Right atrium auricular region (tissue), 2 donors: Measurements from ENCODE around the gene IL5RA. TPM values are rescaled to one million over a fixed set of nuclear protein-coding genes. Genes with fewer than 3 reads are reported as not detected.
A peak's percentile ranks its signal among the peaks of the same experiment; 100 is the strongest.

ENCODE experiments used
- DNase-seq: peaks from one replicate; pipeline ENCODE4 v3.0.0-alpha.2; 2019; ENCODE audit warnings: low spot score
- H3K27ac ChIP-seq, 2 donors: fragments of 200-600 bp; sonication (generic); 1 replicate in 1 of 2; 2 replicates in 1 of 2; pipeline ENCODE4 v1.5.1; 2016 to 2019
- H3K27me3 ChIP-seq, 2 donors: fragments of 200-600 bp; sonication (generic); one replicate each; pipeline versions ENCODE4 v1.5.1 to v1.6.0; 2017 to 2019
- H3K36me3 ChIP-seq: fragments of 200-600 bp; sonication (generic); one replicate; pipeline ENCODE4 v1.5.1; 2016
- H3K4me1 ChIP-seq, 2 donors: fragments of 200-600 bp; sonication (generic); one replicate each; pipeline versions ENCODE4 v1.5.1 to v1.6.0; 2017 to 2019
- H3K4me3 ChIP-seq, 2 donors: fragments of 200-600 bp; sonication (generic); 1 replicate in 1 of 2; 2 replicates in 1 of 2; pipeline ENCODE4 v1.5.1; 2017 to 2019; ENCODE audit warnings: mild to moderate bottlenecking in 1 of 2, moderate library complexity in 1 of 2
- H3K9me3 ChIP-seq, 2 donors: fragments of 200-600 bp; sonication (generic); one replicate each; pipeline ENCODE4 v1.5.1; 2019
- CTCF ChIP-seq, 2 donors: fragments of 200-600 bp; sonication (generic); IDR thresholded peaks; one replicate each; pipeline ENCODE4 v1.5.1; 2019; ENCODE audit warnings: antibody characterized with exemption in 2 of 2
- total RNA-seq, 2 donors: library from RNA; depleted of rRNA; stranded (reverse); fragments of >200 nt; gene quantifications; one replicate each; pipeline ENCODE4 v1.1.0, GENCODE V29; 2016

Gene IL5RA
- total RNA-seq = 1 to 10 TPM in 1 of 2 donors, under 1 TPM in 1; 0.51 to 2.6 TPM

- Histone ChIP-seq H3K27me3 (no peaks in the 10 kb centered on the region), H3K36me3 (no peaks in the 10 kb centered on the region), H3K27ac (peak within 1 kb of the TSS; percentile 32 to 55), H3K9me3 (no peaks in the 10 kb centered on the region), H3K4me1 (peaks cover 0 to 8% of the 10 kb centered on the region in 2 donors), H3K4me3 (peak within 1 kb of the TSS; percentile 28 to 37)
- DNase-seq = no peak
- TF ChIP-seq CTCF (IDR thresholded peaks at IDR 0.05) = no peak
Observed at GRCh38 chr3:3110299-3110630, at the start of gene IL5RA. Gene IL5RA, minus strand, starts transcription at chr3:3110374. Its CDS starts 5,390 bp downstream, at chr3:3104984.

- no peak for DNase-seq
- no peak for TF ChIP-seq CTCF (IDR thresholded peaks at IDR 0.05)
- peaks cover 72% of the 10 kb centered on the region for H3K36me3 ChIP-seq
- H3K4me1 ChIP-seq = peaks cover 0 to 5% of the 10 kb centered on the region in 2 donors
- H3K9me3 ChIP-seq = no peaks in the 10 kb centered on the region
- H3K4me3 ChIP-seq = no peak overlapping the region
- H3K27ac ChIP-seq = no peak overlapping the region
- no peaks in the 10 kb centered on the region for H3K27me3 ChIP-seq
Observed at GRCh38 chr3:3157484-3157883, 47.3 kb upstream of the IL5RA start.

- Histone ChIP-seq H3K27me3 (no peaks in the 10 kb centered on the region), H3K36me3 (peaks cover 81% of the 10 kb centered on the region), H3K9me3 (no peaks in the 10 kb centered on the region), H3K4me3 (no peak overlapping the region), H3K27ac (no peak overlapping the region), H3K4me1 (peaks cover 0 to 5% of the 10 kb centered on the region in 2 donors)
- no peak for TF ChIP-seq CTCF (IDR thresholded peaks at IDR 0.05)
- DNase-seq = no peak
Observed at GRCh38 chr3:3154879-3155610, 44.9 kb upstream of the IL5RA start.

- Histone ChIP-seq H3K9me3 (no peaks in the 10 kb centered on the region), H3K4me1 (peaks cover 0 to 5% of the 10 kb centered on the region in 2 donors), H3K27me3 (no peaks in the 10 kb centered on the region), H3K27ac (no peak overlapping the region), H3K4me3 (no peak overlapping the region), H3K36me3 (peaks cover 95% of the 10 kb centered on the region)
- no peak for DNase-seq
- TF ChIP-seq CTCF (IDR thresholded peaks at IDR 0.05) = no peak
Observed at GRCh38 chr3:3151513-3151912, 41.3 kb upstream of the IL5RA start.

GRCh38 chr3:3149560-3149959, 39.4 kb upstream of the IL5RA start:
- Histone ChIP-seq H3K9me3 (no peaks in the 10 kb centered on the region), H3K4me3 (no peak overlapping the region), H3K27ac (no peak overlapping the region), H3K4me1 (peaks cover 0 to 2% of the 10 kb centered on the region in 2 donors), H3K36me3 (peaks cover 93% of the 10 kb centered on the region), H3K27me3 (no peaks in the 10 kb centered on the region)
- DNase-seq = no peak
- no peak for TF ChIP-seq CTCF (IDR thresholded peaks at IDR 0.05)

- Histone ChIP-seq H3K4me3 (no peak overlapping the region), H3K27ac (no peak overlapping the region), H3K36me3 (peaks cover 78% of the 10 kb centered on the region), H3K9me3 (no peaks in the 10 kb centered on the region), H3K27me3 (no peaks in the 10 kb centered on the region), H3K4me1 (no peaks in the 10 kb centered on the region)
- DNase-seq = no peak
- no peak for TF ChIP-seq CTCF (IDR thresholded peaks at IDR 0.05)
Observed at GRCh38 chr3:3145831-3146230, 35.7 kb upstream of the IL5RA start.
